GM19395 (cell line): Measurements from ENCODE around the gene UBTD2.
A peak's percentile ranks its signal among the peaks of the same experiment; 100 is the strongest.
"Not testable (repeated sequence)": the region's sequence is repeated elsewhere in the genome, so short reads cannot be mapped to it uniquely, and the experiment has no call there.

Experiments
- ATAC-seq: cut with Tn5 transposase; IDR thresholded peaks from one replicate; pipeline ENCODE4 v1.9.1; 2021; ENCODE audit warnings: mild to moderate bottlenecking, moderate library complexity; ENCODE audit not compliant: unreplicated experiment

UBTD2 gene

DNA sequence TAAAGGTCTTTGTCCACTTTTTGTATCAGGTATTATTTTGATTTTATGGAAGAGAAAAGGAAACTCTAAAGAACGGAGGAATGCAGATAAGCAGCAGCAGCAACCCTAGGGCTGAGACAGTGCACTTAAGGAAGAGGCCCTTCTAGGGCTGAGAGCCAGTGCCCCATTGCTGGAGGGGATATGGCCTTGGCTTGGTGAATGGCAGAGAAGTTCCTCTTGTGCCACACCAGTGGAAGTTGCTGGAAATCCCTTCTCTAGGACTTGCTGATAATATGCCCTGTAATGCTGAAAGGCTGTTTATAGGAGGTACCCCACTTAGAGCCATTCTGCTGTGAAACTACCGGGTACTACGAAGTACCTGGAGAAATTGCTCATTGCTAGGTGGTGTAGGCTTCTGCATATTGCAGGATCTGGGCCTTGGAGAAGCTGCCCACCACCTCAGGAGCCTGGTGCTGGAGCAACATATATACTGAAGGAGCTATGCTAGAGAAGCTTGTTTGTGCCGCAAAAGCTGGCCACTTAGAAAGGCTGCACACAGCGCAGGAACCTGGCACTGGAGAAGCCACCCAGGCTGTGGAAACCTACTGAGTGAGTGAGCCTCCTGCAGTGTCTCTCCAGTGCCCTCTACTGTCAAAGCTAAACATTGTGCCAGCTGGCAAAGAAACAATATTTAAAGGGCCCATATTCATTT, 9.6 kb upstream of the UBTD2 start:
- peak; percentile 84 for ATAC-seq

DNA sequence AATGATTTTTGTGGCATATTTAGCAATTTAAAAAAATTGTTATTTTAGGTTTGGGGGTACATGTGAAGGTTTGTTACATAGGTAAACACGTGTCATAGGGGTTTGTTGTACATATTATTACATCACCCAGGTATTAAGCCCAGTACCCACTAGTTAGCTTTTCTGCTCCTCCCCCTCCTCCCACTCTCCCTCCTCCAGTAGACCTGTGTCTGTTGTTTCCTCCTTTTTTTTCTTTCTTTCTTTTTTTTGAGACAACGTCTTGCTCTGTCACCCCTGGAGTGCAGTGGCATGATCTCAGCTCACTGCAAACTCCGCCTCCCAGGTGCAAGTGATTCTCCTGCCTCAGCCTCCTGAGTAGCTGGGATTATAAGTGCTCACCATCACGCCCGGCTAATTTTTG, 8.3 kb upstream of the UBTD2 start:
- ATAC-seq, result not testable (repeated sequence)

DNA sequence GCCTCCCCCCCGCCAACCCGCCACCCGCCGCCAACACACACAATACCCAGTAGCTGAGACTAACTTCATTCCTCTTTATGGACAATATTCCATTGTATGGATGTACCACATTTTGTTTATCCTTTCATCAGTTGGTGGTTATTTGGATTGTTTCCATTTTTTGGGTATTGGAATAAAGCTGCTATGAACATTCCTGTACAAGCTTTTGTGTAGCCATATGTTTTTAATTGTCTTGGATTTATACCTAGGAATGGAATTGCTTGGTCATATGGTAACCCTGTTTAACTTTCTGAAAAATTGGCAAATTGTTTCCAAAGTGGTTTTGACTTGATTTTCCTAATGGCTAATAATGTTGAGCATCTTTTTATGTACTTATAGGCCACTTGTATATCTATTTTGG, 4.9 kb upstream of the UBTD2 start:
- no peak for ATAC-seq

DNA sequence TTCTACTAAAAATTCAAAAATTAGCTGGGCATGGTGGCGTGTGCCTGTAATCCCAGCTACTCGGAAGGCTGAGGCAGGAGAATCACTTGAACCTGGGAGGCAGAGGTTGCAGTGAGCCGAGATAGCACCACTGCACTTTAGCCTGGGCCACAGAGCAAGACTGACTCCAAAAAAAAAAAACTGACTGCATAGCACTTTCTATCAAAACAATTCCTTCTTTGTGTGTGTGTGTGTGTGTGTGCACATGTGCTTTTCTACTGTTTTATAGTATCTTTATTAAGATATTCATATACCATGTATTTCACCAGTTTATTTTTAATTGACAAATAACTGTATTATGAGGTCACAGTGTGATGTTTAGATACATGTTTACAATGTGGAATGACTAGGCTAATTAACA, 3.6 kb upstream of the UBTD2 start:
- ATAC-seq, result not testable (repeated sequence)

GRCh38 chr5:172285226-172286143, 1.9 kb upstream of the UBTD2 start:
- no peak for ATAC-seq

GRCh38 chr5:172284611-172284980, 1.0 kb upstream of the UBTD2 start:
- no peak for ATAC-seq

- ATAC-seq, result peak; percentile 82
Observed at GRCh38 chr5:172283862-172284610, 472 bp upstream of the UBTD2 start.

- no peak for ATAC-seq
Observed at GRCh38 chr5:172282272-172283019, 1.1 kb downstream of the UBTD2 start.

DNA sequence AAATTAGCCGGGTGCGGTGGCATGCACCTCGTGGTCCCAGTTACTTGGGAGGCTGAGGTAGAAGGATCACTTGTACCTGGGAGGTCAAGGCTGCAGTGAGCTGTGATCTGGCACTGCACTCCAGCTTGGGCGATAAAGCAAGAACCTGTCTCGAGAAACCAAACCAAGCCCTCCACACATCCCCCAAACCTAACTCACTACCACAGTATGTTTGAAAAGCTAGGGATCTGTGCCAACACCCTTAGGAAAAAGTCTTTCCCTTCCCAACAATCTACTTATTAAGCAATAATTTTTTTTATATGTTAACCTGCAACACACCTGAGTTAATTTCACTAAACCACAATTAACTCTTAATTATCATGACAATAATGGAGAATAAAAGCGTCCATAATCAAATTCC, 2.2 kb downstream of the UBTD2 start:
- ATAC-seq, result no peak

DNA sequence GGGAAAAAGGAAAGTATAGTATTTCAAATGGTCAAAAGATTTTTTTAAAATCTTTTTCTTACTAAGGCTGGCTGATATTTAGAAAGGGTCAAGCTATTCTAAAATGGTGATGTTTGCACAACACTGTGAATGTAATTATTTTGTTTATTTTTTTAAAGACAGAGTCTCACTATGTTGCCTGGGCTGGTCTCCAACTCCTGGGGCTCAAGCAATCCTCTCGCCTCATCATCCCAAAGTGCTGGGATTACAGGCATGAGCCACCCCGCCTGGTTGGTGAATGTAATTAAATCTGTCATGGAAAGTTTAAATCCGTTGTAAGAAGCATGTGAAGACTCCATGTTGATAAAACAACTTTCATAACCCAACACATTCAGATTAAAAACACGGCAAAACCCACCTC, 2.6 kb downstream of the UBTD2 start:
- ATAC-seq, result no peak

GRCh38 chr5:172280317-172280716, 3.2 kb downstream of the UBTD2 start:
- no peak for ATAC-seq

DNA sequence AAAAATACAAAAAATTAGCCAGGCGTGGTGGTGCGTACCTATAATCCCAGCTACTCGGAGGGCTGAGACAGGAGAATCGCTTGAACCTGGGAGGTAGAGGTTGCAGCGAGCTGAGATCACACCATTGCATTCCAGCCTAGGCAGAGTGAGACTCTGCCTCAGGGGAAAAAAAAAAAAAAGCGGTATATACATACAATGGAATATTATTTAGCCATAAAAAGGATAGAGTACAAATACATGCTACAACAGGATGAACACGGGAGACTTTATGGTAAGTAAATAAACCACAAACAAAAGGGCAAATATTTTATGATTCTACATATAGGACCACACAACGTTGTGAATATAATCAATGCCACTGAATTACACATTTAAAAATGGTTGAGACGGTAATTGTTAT, 5.2 kb downstream of the UBTD2 start:
- ATAC-seq, result no peak

DNA sequence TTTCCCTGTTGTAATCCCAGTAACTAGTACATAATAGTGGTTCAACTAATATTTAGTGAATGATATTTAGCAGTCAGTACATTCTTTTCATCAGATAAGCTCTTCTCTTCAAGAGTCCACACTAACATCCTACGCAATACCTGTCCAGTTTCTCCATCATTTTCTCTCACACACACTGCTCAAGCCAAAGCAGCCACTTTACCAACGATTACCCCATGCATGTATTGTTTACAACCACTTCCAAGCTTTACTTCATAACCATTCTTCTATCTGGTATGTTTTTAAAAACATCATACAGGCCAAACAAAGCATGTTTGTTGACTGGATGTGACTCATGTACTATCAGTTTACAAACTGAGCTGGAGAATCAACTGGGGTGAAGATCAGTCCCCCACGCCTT, 7.3 kb downstream of the UBTD2 start:
- no peak for ATAC-seq

DNA sequence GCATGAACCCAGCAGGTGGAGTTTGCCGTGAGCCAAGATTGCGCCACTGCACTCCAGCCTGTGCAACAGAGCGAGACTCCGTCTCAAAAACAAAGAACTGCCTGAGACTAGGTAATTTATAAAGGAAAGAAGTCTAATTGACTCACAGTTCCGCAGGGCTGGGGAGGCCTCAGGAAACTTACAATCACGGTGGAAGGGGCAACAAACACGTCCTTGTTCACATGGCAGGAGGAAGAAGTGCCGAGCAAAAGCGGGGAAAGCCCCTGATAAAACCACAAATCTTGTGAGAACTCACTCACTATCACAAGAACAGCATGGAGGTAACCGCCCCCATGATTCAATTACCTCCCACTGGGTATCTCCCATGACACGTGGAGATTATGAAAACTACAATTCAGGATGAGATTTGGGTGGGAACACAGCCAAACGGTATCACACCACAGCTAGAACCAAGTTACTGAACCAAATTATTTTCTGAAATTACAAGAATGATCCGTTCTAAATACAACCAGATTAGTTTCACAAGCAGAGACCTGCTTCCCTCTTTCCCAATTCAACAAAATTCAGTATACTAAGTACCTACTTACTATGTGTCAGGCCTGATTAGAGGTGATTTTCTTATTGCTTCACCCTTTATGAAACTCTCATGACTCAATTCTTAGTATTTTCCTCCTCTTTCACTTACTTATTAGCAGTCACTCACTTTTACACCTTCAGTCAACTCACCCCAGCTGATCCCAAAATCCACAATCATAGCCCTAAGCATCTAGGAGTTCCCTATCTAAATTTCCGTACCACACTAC, 8.4 kb downstream of the UBTD2 start:
- no peak for ATAC-seq

- ATAC-seq, result no peak
Observed at GRCh38 chr5:172267943-172268342, 15.6 kb downstream of the UBTD2 start.

DNA sequence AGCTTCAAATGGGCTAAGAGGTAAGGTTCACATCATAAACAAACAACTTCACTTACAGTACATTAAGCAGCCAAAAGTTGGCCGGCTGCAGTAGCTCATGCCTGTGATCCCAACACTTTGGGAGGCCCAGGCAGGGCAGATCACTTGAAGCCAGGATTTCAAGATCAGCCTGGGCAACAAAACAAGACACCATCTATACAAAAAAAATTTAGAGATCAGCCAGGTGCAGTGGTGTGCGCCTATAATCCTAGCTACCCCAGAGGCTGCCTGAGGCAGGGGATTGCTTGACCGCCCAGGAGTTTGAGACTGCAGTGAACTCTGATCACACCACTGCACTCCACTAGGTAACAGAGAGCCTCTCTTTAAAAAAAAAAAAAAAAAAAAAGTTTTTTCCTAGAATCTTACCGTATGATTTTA, 16.9 kb downstream of the UBTD2 start:
- no peak for ATAC-seq

- no peak for ATAC-seq
Observed at GRCh38 chr5:172266071-172266675, 17.4 kb downstream of the UBTD2 start.

GRCh38 chr5:172264815-172265395, 18.7 kb downstream of the UBTD2 start:
- no peak for ATAC-seq

GRCh38 chr5:172255444-172255843, 28.1 kb downstream of the UBTD2 start:
- ATAC-seq, result no peak
